K562 (cell line): ENCODE results near the gene CNTRL. TPM values are rescaled to one million over a fixed set of nuclear protein-coding genes. Genes with fewer than 3 reads are reported as not detected.
A peak's percentile ranks its signal among the peaks of the same experiment; 100 is the strongest.

ENCODE experiments used
- ADNP ChIP-seq: fragments of 200-800 bp; sonication (Bioruptor generic); IDR thresholded peaks from 2 replicates; pipeline ENCODE4 v1.6.1; 2016; ENCODE audit warnings: missing genetic modification characterization, missing compliant biosample characterization
- ATF6 ChIP-seq: sonication (generic); formaldehyde crosslinking; IDR thresholded peaks from 2 replicates; pipeline ENCODE4 v1.4.0; 2020; ENCODE audit warnings: mild to moderate bottlenecking, missing genetic modification reagents
- BCL6 ChIP-seq: fragments of 250-450 bp; sonication (Bioruptor Pico); IDR thresholded peaks from 2 replicates; pipeline ENCODE4 v1.4.0; 2020
- E4F1 ChIP-seq: fragments of 250-450 bp; sonication (Bioruptor Pico); IDR thresholded peaks from 2 replicates; pipeline ENCODE4 v1.5.0; 2021; ENCODE audit warnings: mild to moderate bottlenecking, borderline replicate concordance
- EGR1 ChIP-seq: fragments of 450-650 bp; conservative IDR thresholded peaks from 2 replicates; pipeline ENCODE4 v1.6.1; 2017; ENCODE audit warnings: mild to moderate bottlenecking
- FOXP1 ChIP-seq: sonication (generic); formaldehyde crosslinking; IDR thresholded peaks from 2 replicates; pipeline ENCODE4 v1.8.0; 2022; ENCODE audit warnings: mild to moderate bottlenecking, missing genetic modification reagents
- GTF2E2 ChIP-seq: fragments of 200-800 bp; sonication (Bioruptor generic); IDR thresholded peaks from 2 replicates; pipeline ENCODE4 v1.6.1; 2016; ENCODE audit warnings: missing genetic modification characterization, missing compliant biosample characterization
- GTF3C2 ChIP-seq: IDR thresholded peaks from 3 replicates; pipeline ENCODE4 v1.6.1; 2011; ENCODE audit warnings: borderline replicate concordance, mild to moderate bottlenecking, moderate library complexity; ENCODE audit not compliant: insufficient read length; ENCODE audit errors: extremely low read depth
- HMGN3 ChIP-seq: IDR thresholded peaks from 2 replicates; pipeline ENCODE4 v1.6.1; 2011; ENCODE audit warnings: borderline replicate concordance, low read depth, mild to moderate bottlenecking, mixed read lengths, low read length; ENCODE audit not compliant: insufficient read length; ENCODE audit errors: extremely low read depth
- NONO ChIP-seq, 2 experiments: fragments of 200-400 bp in 1 of 2; fragments of 450-650 bp in 1 of 2; formaldehyde crosslinking in 1 of 2; IDR thresholded peaks; 2 replicates each; pipeline ENCODE4 v1.6.1; 2017; ENCODE audit warnings: low read depth in 2 of 2, mild to moderate bottlenecking in 2 of 2, moderate library complexity in 2 of 2, low read length in 1 of 2
- RFX1 ChIP-seq: fragments of 450-650 bp; IDR thresholded peaks from 2 replicates; pipeline ENCODE4 v1.6.1; 2016; ENCODE audit warnings: mild to moderate bottlenecking, moderate library complexity
- SAP30 ChIP-seq: fragments of 200-600 bp; sonication (generic); IDR thresholded peaks from 2 replicates; pipeline ENCODE4 v1.6.1; 2012; ENCODE audit warnings: borderline replicate concordance, low read depth, mild to moderate bottlenecking, moderate library complexity, low read length, control low read depth, inconsistent platforms; ENCODE audit not compliant: insufficient read depth, poor library complexity, severe bottlenecking
- SMARCA5 ChIP-seq: fragments of 450-650 bp; IDR thresholded peaks from 2 replicates; pipeline ENCODE4 v1.6.1; 2016
- SREBF1 ChIP-seq: fragments of 150-350 bp; IDR thresholded peaks from 2 replicates; pipeline ENCODE4 v1.6.1; 2014; ENCODE audit warnings: antibody characterized with exemption, low read depth, low read length, borderline replicate concordance
- THRA ChIP-seq: fragments of 450-650 bp; IDR thresholded peaks from 2 replicates; pipeline ENCODE4 v1.6.1; 2017; ENCODE audit warnings: mild to moderate bottlenecking, moderate library complexity
- ZBTB7A ChIP-seq: IDR thresholded peaks from 2 replicates; pipeline ENCODE4 v1.6.1; 2011; ENCODE audit warnings: low read depth, mild to moderate bottlenecking, low read length, moderate library complexity, borderline replicate concordance; ENCODE audit not compliant: control insufficient read depth
- ZNF76 ChIP-seq: fragments of 250-450 bp; sonication (Bioruptor Pico); IDR thresholded peaks from 2 replicates; pipeline ENCODE4 v1.4.0; 2020; ENCODE audit warnings: mild to moderate bottlenecking, moderate library complexity, borderline replicate concordance
- polyA plus RNA-seq, 8 experiments: library from polyadenylated mRNA; depleted of rRNA in 4 of 8; stranded (reverse) in 5 of 8; unstranded in 3 of 8; fragments of >200 nt; fragmentation: Nextera tagmentation in 2 of 8; fragmentation: Illumina TruSeq in 1 of 8; extraction: Ambion mirVana in 2 of 8; extraction: Trizol in 1 of 8; gene quantifications; 2 replicates each; pipeline versions ENCODE4 v1.2.1 to v1.2.3, GENCODE V29; 2011 to 2014; ENCODE audit warnings: inconsistent platforms in 1 of 8, missing spikeins in 1 of 8
- total RNA-seq, 7 experiments: library from RNA; depleted of rRNA in 6 of 7; stranded (reverse); fragments of >200 nt in 6 of 7; fragmentation: Illumina TruSeq in 2 of 7; extraction: Trizol in 2 of 7; gene quantifications; 2 replicates each; pipeline versions ENCODE4 v1.2.1 to v1.2.3, GENCODE V29; 2011 to 2021; ENCODE audit warnings: low replicate concordance in 1 of 7

Gene CNTRL
- total and polyA plus RNA-seq, 9 of the 15 experiments (the other 6 are each of a cell fraction or from before 2014, with no cell fraction given) = 9.2 to 28.9 (median 20.5) TPM

GRCh38 chr9:121074370-121075250 is at the start of gene CNTRL (continued):
- TF ChIP-seq E4F1 = no peak
- peak; percentile 42; the same call in 1 of the 2 replicates for TF ChIP-seq ZBTB7A
- no peak for TF ChIP-seq THRA
- peak; percentile 31; the same call in 1 of the 2 replicates for TF ChIP-seq GTF2E2 (tag)
- peak; percentile 68 for TF ChIP-seq HMGN3
- TF ChIP-seq SREBF1 = no peak
- no peak for TF ChIP-seq GTF3C2
- TF ChIP-seq RFX1 = peak; percentile 70
- TF ChIP-seq SAP30 = peak; percentile 70
- TF ChIP-seq EGR1 = peak; percentile 96
- 0 out of 2 replicates have a peak, but pooled peaks have one; percentile 47 for TF ChIP-seq ZNF76 (CRISPR knock-in tag)
- TF ChIP-seq FOXP1 (CRISPR knock-in tag) = peak; percentile 99
- TF ChIP-seq ATF6 (CRISPR knock-in tag) = peak; percentile 98
- TF ChIP-seq SMARCA5 = no peak
- no peak for TF ChIP-seq ADNP (tag)
- TF ChIP-seq NONO (IDR thresholded peaks at IDR 0.05; ENCODE audit: low read depth in 2 of 2, low read length in 1 of 2) = 0 out of 4 replicates have a peak, but pooled peaks of 1 of the 2 experiments have one; percentile 36
- no peak for TF ChIP-seq BCL6 (CRISPR knock-in tag)
